ENCODE results near the gene ZMYND10. TPM values are rescaled to one million over a fixed set of nuclear protein-coding genes. Genes with fewer than 3 reads are reported as not detected.

Gene ZMYND10
- total and polyA plus RNA-seq, 2 experiments from 2014 or later: 0.61 to 1.5 TPM

DNA sequence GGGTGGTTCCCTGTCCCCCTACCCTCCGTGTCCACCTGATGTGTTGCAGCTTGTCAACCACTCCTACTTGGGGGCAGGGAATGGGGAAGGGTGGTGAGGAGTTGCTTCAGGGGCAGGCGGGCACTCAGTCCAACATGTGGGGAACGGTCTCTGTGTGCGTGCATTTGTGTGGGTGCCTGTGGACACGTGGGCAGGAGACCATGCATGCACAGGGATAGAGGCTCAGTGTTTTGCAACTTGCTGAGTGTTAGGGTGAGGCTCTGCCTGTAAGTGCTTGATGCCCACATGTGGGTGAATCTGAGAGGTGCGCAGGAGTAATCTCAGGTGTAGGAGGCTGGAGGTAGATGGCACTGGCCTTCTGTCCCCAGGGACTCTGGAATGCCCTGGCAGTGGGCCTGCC is 38.2 kb upstream of the ZMYND10 start:
- no peak overlapping the region for H3K4me2 ChIP-seq (ENCODE audit: unreplicated experiment)
- no peaks in the 10 kb centered on the region for H3K9me2 ChIP-seq (ENCODE audit: insufficient read depth)
- H3F3A ChIP-seq (ENCODE audit: insufficient read depth): no peaks in the 10 kb centered on the region
- WGBS, 2 experiments (ENCODE audit: low coverage in 1 of 2, low lambda C conversion rate in 2 of 2, missing lambda C conversion rate in 2 of 2): 77 to 81% methylated on average over 6 of the region's 6 CpGs
- H3K4me1 ChIP-seq (ENCODE audit: insufficient read depth): no peaks in the 10 kb centered on the region
- H4K20me1 ChIP-seq (ENCODE audit: insufficient read depth): no peaks in the 10 kb centered on the region
- H3K36me3 ChIP-seq (ENCODE audit: low read depth): no peaks in the 10 kb centered on the region
- H3K9me3 ChIP-seq (ENCODE audit: low read depth): no peaks in the 10 kb centered on the region
- no peak overlapping the region for H3K9ac ChIP-seq
- no peak for TF ChIP-seq EZH2phosphoT487 (IDR thresholded peaks at IDR 0.05; ENCODE audit: insufficient read depth, low read depth)
- H3K27ac ChIP-seq: no peak overlapping the region
- in situ Hi-C loops (cut with MboI): no loop called here
- no peak overlapping the region for H3K4me3 ChIP-seq
- no peaks in the 10 kb centered on the region for H3K79me2 ChIP-seq (ENCODE audit: insufficient read depth)
- DNase-seq: no peak
- H2AFZ ChIP-seq: no peak overlapping the region
- H3K27me3 ChIP-seq (replicated peaks; ENCODE audit: insufficient read depth): peaks cover 22% of the 10 kb centered on the region

DNA sequence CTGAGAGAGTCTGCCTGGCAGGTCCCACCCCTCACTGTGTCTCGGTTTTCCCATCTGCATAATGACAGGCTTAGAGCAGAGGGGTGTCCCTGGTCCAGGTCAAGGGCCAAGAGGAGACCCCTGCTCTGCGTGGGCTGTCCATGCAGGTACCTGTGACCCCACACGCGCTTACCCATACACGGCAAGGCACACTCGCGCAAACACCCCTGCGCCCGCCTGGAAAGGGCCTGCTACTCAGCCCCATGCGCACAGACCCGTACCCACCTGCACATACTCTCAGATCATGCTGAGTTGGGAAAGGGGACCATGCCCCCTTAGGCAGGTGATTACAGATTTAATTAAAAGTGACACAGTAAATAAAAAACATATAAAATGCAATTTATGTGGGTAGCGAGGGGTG is 37.2 kb upstream of the ZMYND10 start:
- Histone ChIP-seq H3K4me1 (ENCODE audit: insufficient read depth) (no peaks in the 10 kb centered on the region), H3K9me3 (ENCODE audit: low read depth) (no peaks in the 10 kb centered on the region), H3K9ac (no peak overlapping the region), H3K27ac (no peak overlapping the region), H3K27me3 (replicated peaks; ENCODE audit: insufficient read depth) (peaks cover 12% of the 10 kb centered on the region), H3K4me2 (ENCODE audit: unreplicated experiment) (no peak overlapping the region), H3K79me2 (ENCODE audit: insufficient read depth) (no peaks in the 10 kb centered on the region), H3F3A (ENCODE audit: insufficient read depth) (no peaks in the 10 kb centered on the region), H4K20me1 (ENCODE audit: insufficient read depth) (no peaks in the 10 kb centered on the region), H3K9me2 (ENCODE audit: insufficient read depth) (no peaks in the 10 kb centered on the region), H3K4me3 (no peak overlapping the region), H2AFZ (no peak overlapping the region), H3K36me3 (ENCODE audit: low read depth) (no peaks in the 10 kb centered on the region)
- no peak for DNase-seq
- in situ Hi-C loops (cut with MboI): no loop called here
- WGBS, 2 experiments (ENCODE audit: low coverage in 1 of 2, low lambda C conversion rate in 2 of 2, missing lambda C conversion rate in 2 of 2): 69 to 75% methylated on average over 12 of the region's 12 CpGs
- TF ChIP-seq EZH2 (IDR thresholded peaks at IDR 0.05; ENCODE audit: insufficient read depth, poor library complexity, severe bottlenecking): no peak
- no peak for TF ChIP-seq EZH2phosphoT487 (IDR thresholded peaks at IDR 0.05; ENCODE audit: insufficient read depth, low read depth)

DNA sequence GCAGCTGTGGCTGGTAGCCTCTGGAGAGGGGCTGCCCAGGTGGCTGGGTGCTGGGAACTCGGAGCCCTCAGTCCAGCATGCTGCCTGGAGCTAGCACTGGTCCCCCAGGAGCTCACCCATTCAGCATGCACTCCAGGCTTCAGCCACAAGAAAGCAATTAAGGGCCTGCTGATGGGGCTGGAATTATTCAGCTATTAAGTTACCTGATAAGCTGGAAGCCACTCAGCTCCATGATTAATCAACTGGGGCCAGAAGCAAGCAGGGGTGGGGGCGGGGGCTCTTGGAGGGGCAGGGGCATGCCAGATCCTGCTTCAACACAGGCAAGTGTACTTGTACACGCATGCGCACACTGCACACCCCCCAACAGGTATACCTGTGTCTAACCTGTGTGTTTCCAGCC is 35.9 kb upstream of the ZMYND10 start:
- H3K27me3 ChIP-seq (replicated peaks; ENCODE audit: insufficient read depth): peaks cover 6% of the 10 kb centered on the region
- no peak overlapping the region for H3K27ac ChIP-seq
- no peaks in the 10 kb centered on the region for H3K4me1 ChIP-seq (ENCODE audit: insufficient read depth)
- no peak overlapping the region for H3K4me2 ChIP-seq (ENCODE audit: unreplicated experiment)
- H3F3A ChIP-seq (ENCODE audit: insufficient read depth): no peaks in the 10 kb centered on the region
- in situ Hi-C loops (cut with MboI): no loop called here
- WGBS, 2 experiments (ENCODE audit: low coverage in 1 of 2, low lambda C conversion rate in 2 of 2, missing lambda C conversion rate in 2 of 2): 26 to 34% methylated on average over 4 of the region's 4 CpGs
- H3K79me2 ChIP-seq (ENCODE audit: insufficient read depth): no peaks in the 10 kb centered on the region
- TF ChIP-seq EZH2phosphoT487 (IDR thresholded peaks at IDR 0.05; ENCODE audit: insufficient read depth, low read depth): no peak
- TF ChIP-seq EZH2 (IDR thresholded peaks at IDR 0.05; ENCODE audit: insufficient read depth, poor library complexity, severe bottlenecking): no peak
- no peak overlapping the region for H2AFZ ChIP-seq
- no peak overlapping the region for H3K4me3 ChIP-seq
- no peaks in the 10 kb centered on the region for H3K36me3 ChIP-seq (ENCODE audit: low read depth)
- DNase-seq: no peak
- H4K20me1 ChIP-seq (ENCODE audit: insufficient read depth): no peaks in the 10 kb centered on the region
- no peaks in the 10 kb centered on the region for H3K9me3 ChIP-seq (ENCODE audit: low read depth)
- no peak overlapping the region for H3K9ac ChIP-seq
- H3K9me2 ChIP-seq (ENCODE audit: insufficient read depth): no peaks in the 10 kb centered on the region

DNA sequence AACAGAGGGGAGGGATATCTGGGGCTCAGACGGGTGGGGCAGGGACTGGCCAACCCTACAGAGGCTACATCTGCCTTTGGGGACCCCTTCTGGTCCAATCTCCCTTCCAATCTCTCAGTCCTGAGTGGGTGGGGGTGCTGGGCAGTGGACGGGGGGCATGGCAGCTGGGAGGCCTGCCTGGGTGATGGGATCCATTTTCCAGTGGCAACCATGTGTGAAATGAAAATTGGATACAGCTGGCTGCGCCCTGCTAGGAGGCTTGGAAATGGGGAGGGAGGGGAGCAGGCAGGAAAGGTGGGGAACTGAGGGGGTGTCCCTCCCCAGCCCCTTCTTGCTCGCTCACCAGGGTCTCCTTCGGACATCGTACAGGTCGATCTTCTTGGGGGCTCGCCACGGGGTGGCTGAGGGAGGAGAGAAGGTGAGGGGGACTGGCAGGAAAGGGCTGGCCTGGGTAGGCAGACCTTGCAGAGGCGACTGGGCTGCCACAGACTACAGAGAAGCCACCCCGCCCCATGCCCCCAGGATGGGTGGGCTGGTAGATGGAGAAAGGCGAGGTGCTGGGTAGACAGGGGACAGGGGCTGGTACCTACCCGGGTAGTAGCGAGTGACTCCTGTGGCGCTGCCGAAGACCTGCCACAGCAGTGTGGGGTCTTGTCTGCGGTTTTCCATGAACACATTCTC is 35.0 kb upstream of the ZMYND10 start:
- Histone ChIP-seq H4K20me1 (ENCODE audit: insufficient read depth) (no peaks in the 10 kb centered on the region), H3K27me3 (replicated peaks; ENCODE audit: insufficient read depth) (peaks cover 6% of the 10 kb centered on the region), H3K27ac (no peak overlapping the region), H3K9me2 (ENCODE audit: insufficient read depth) (no peaks in the 10 kb centered on the region), H2AFZ (no peak overlapping the region), H3K36me3 (ENCODE audit: low read depth) (no peaks in the 10 kb centered on the region), H3K79me2 (ENCODE audit: insufficient read depth) (no peaks in the 10 kb centered on the region), H3K9ac (no peak overlapping the region), H3K4me3 (no peak overlapping the region), H3K9me3 (ENCODE audit: low read depth) (no peaks in the 10 kb centered on the region), H3K4me2 (ENCODE audit: unreplicated experiment) (no peak overlapping the region), H3K4me1 (ENCODE audit: insufficient read depth) (no peaks in the 10 kb centered on the region), H3F3A (ENCODE audit: insufficient read depth) (no peaks in the 10 kb centered on the region)
- TF ChIP-seq EZH2 (IDR thresholded peaks at IDR 0.05; ENCODE audit: insufficient read depth, poor library complexity, severe bottlenecking) (no peak), EZH2phosphoT487 (IDR thresholded peaks at IDR 0.05; ENCODE audit: insufficient read depth, low read depth) (no peak)
- in situ Hi-C loops (cut with MboI): no loop called here
- 57 to 65% methylated on average over 12 to 17 of the region's 17 CpGs for WGBS, 2 experiments (ENCODE audit: low coverage in 1 of 2, low lambda C conversion rate in 2 of 2, missing lambda C conversion rate in 2 of 2)
- DNase-seq: no peak

DNA sequence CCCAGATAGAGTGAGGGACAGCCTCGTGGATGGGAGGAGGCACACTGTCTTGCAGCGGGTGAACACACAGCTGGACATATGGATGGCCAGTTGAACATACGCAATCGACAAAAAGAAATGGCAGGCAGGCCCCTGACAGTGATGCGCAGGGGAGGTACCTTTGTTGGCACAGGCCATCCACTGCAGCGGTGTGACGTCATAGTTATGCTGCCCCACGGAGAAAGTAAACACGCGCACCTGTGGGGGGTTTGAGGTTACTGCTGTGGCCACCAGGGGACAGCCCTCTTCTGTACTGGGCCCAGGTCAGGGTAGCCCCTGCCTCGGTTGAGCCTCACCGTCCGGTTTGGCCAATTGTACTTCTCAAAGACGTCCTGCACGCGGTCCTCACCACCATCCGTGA is 33.2 kb upstream of the ZMYND10 start:
- no peaks in the 10 kb centered on the region for H3K36me3 ChIP-seq (ENCODE audit: low read depth)
- no peak overlapping the region for H2AFZ ChIP-seq
- no peaks in the 10 kb centered on the region for H3K4me1 ChIP-seq (ENCODE audit: insufficient read depth)
- no peak overlapping the region for H3K27ac ChIP-seq
- no peak overlapping the region for H3K4me2 ChIP-seq (ENCODE audit: unreplicated experiment)
- H3K4me3 ChIP-seq: no peak overlapping the region
- H3F3A ChIP-seq (ENCODE audit: insufficient read depth): no peaks in the 10 kb centered on the region
- no peaks in the 10 kb centered on the region for H4K20me1 ChIP-seq (ENCODE audit: insufficient read depth)
- no peak overlapping the region for H3K9ac ChIP-seq
- no peaks in the 10 kb centered on the region for H3K79me2 ChIP-seq (ENCODE audit: insufficient read depth)
- H3K9me2 ChIP-seq (ENCODE audit: insufficient read depth): no peaks in the 10 kb centered on the region
- in situ Hi-C loops (cut with MboI): no loop called here
- H3K9me3 ChIP-seq (ENCODE audit: low read depth): no peaks in the 10 kb centered on the region
- H3K27me3 ChIP-seq (replicated peaks; ENCODE audit: insufficient read depth): no peaks in the 10 kb centered on the region
- no peak for DNase-seq
- WGBS, 2 experiments (ENCODE audit: low coverage in 1 of 2, low lambda C conversion rate in 2 of 2, missing lambda C conversion rate in 2 of 2): 89 to 91% methylated on average over 17 of the region's 17 CpGs
- TF ChIP-seq EZH2phosphoT487 (IDR thresholded peaks at IDR 0.05; ENCODE audit: insufficient read depth, low read depth) (no peak), EZH2 (IDR thresholded peaks at IDR 0.05; ENCODE audit: insufficient read depth, poor library complexity, severe bottlenecking) (no peak)
